ENCODE data around the gene NIPAL1.

DNA sequence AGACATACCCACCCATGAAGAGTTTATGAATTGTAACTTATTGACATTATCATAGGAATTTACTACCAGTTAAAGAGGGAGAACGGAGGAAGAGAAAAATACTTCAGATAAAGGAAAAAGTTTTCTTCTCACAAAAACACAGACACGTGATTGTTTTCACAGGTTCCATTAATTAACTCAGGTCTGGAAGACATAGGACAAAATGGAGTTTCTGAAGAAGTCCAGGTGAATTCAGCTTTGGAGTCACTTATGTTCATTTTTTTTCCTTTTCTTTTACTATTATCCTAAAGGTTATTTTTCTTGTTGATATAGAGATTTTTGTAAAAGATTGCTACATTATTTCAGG, 20.5 kb downstream of the NIPAL1 start:
- TF ChIP-seq, protein P1, sequence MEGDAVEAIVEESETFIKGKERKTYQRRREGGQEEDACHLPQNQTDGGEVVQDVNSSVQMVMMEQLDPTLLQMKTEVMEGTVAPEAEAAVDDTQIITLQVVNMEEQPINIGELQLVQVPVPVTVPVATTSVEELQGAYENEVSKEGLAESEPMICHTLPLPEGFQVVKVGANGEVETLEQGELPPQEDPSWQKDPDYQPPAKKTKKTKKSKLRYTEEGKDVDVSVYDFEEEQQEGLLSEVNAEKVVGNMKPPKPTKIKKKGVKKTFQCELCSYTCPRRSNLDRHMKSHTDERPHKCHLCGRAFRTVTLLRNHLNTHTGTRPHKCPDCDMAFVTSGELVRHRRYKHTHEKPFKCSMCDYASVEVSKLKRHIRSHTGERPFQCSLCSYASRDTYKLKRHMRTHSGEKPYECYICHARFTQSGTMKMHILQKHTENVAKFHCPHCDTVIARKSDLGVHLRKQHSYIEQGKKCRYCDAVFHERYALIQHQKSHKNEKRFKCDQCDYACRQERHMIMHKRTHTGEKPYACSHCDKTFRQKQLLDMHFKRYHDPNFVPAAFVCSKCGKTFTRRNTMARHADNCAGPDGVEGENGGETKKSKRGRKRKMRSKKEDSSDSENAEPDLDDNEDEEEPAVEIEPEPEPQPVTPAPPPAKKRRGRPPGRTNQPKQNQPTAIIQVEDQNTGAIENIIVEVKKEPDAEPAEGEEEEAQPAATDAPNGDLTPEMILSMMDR (conservative IDR thresholded peaks at IDR 0.05; ENCODE audit: low read length), result no peak
- no peak for TF ChIP-seq EZH2phosphoT487 (IDR thresholded peaks at IDR 0.05; ENCODE audit: borderline replicate concordance)

Data from Loucy (cell line).